Gastrocnemius medialis (tissue), 4 donors: ENCODE measurements around the gene SCAMP3. TPM values are rescaled to one million over a fixed set of nuclear protein-coding genes. Genes with fewer than 3 reads are reported as not detected.

Experiments
- ATAC-seq, 2 donors: fragments of 150-250 bp; one replicate each; pipeline ENCODE4 v1.9.1; 2016
- DNase-seq, 2 donors: peaks; one replicate each; pipeline ENCODE4 v3.0.0-alpha.2; 2019
- H3K27ac ChIP-seq, 4 donors: fragments of 200-600 bp; sonication (generic); 1 replicate in 1 of 4; 2 replicates in 3 of 4; pipeline ENCODE4 v1.5.1; 2016 to 2018; ENCODE audit warnings: mild to moderate bottlenecking in 2 of 4, moderate library complexity in 1 of 4
- H3K27me3 ChIP-seq, 3 donors: fragments of 200-600 bp; sonication (generic) in 2 of 3; 1 replicate in 1 of 3; 2 replicates in 2 of 3; pipeline versions ENCODE4 v1.5.1 to v1.6.0; 2016 to 2019; ENCODE audit warnings: mild to moderate bottlenecking in 1 of 3, moderate library complexity in 1 of 3
- H3K36me3 ChIP-seq, 2 donors: fragments of 200-600 bp; sonication (generic) in 1 of 2; one replicate each; pipeline ENCODE4 v1.5.1; 2017 to 2018
- H3K4me1 ChIP-seq, 2 donors: fragments of 200-600 bp; sonication (generic) in 1 of 2; one replicate each; pipeline ENCODE4 v1.5.1; 2016 to 2017; ENCODE audit warnings: mild to moderate bottlenecking in 2 of 2
- H3K4me3 ChIP-seq, 4 donors: fragments of 200-600 bp; sonication (generic) in 3 of 4; 1 replicate in 1 of 4; 2 replicates in 3 of 4; pipeline ENCODE4 v1.5.1; 2016 to 2019; ENCODE audit warnings: mild to moderate bottlenecking in 2 of 4
- H3K9me3 ChIP-seq, 3 donors: fragments of 200-600 bp; sonication (generic) in 2 of 3; 1 replicate in 1 of 3; 2 replicates in 2 of 3; pipeline ENCODE4 v1.5.1; 2016 to 2019
- POLR2A ChIP-seq, 2 donors: fragments of 450-650 bp; IDR thresholded peaks; one replicate each; pipeline ENCODE4 v1.6.1; 2017; ENCODE audit warnings: antibody characterized with exemption in 2 of 2, mild to moderate bottlenecking in 2 of 2, moderate library complexity in 2 of 2
- in situ Hi-C, 4 donors: fragments of 200-750 bp; cut with MboI; loops; one replicate each; pipeline versions ENCODE4 v1.15.0 to v1.8.0; 2017; ENCODE audit warnings: low sequenced_read_pairs in 4 of 4
- intact Hi-C: fragments of 100-400 bp; cut with DNase I; formaldehyde crosslinking; loops from one replicate; pipeline ENCODE4 v1.15.1; 2023; ENCODE audit warnings: low total_unique reads
- total RNA-seq, 4 donors: library from RNA; depleted of rRNA; stranded (reverse); fragments of >200 nt; gene quantifications; one replicate each; pipeline versions ENCODE4 v1.1.0 to v1.2.3, GENCODE V29; 2016
- TF ChIP-seq, protein P1 (sequence below), 5 experiments: fragments of 450-650 bp in 3 of 5; fragments of 200-600 bp in 2 of 5; sonication (generic) in 2 of 5; IDR thresholded peaks in 4 of 5; conservative IDR thresholded peaks in 1 of 5; 1 replicate in 4 of 5; 2 replicates in 1 of 5; pipeline ENCODE4 v1.5.1; 2016 to 2019; ENCODE audit warnings: antibody characterized with exemption in 5 of 5, mild to moderate bottlenecking in 3 of 5, moderate library complexity in 3 of 5

The SCAMP3 gene
- total RNA-seq, 4 donors from 2014 or later = 60.0 to 108 (median 79.3) TPM

DNA sequence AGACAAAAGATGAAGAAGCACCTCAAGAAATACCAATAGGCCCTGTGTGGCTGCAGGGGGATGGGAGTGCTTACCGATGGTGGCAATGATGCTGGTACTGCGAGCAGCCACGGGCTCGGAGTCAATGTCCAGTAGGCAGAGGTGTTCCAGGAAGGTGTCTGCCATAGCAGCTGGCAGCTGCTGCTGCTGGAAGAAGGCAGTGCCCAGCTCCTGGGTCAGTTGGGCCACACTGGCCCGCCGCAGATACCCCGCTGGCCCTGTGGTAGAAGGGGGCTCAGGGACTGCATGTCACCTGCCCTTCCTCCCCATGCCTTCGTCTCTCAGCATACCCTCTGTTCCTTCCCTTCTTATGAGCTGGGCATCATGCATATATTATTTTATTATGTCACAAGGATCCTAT is 37.9 kb upstream of the SCAMP3 start:
- in situ Hi-C loops (no loop called here), intact Hi-C loops (no loop called here)
- Histone ChIP-seq H3K36me3 (no peaks in the 10 kb centered on the region), H3K27me3 (peaks cover 4 to 17% (median 12%) of the 10 kb centered on the region in 3 donors), H3K4me3 (no peak overlapping the region), H3K4me1 (no peaks in the 10 kb centered on the region), H3K9me3 (no peaks in the 10 kb centered on the region), H3K27ac (no peak overlapping the region)
- TF ChIP-seq POLR2A (IDR thresholded peaks at IDR 0.05) = no peak
- TF ChIP-seq, protein P1, sequence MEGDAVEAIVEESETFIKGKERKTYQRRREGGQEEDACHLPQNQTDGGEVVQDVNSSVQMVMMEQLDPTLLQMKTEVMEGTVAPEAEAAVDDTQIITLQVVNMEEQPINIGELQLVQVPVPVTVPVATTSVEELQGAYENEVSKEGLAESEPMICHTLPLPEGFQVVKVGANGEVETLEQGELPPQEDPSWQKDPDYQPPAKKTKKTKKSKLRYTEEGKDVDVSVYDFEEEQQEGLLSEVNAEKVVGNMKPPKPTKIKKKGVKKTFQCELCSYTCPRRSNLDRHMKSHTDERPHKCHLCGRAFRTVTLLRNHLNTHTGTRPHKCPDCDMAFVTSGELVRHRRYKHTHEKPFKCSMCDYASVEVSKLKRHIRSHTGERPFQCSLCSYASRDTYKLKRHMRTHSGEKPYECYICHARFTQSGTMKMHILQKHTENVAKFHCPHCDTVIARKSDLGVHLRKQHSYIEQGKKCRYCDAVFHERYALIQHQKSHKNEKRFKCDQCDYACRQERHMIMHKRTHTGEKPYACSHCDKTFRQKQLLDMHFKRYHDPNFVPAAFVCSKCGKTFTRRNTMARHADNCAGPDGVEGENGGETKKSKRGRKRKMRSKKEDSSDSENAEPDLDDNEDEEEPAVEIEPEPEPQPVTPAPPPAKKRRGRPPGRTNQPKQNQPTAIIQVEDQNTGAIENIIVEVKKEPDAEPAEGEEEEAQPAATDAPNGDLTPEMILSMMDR (IDR thresholded peaks at IDR 0.05 in 4 of 5, conservative IDR thresholded peaks at IDR 0.05 in 1 of 5) = no peak
- ATAC-seq (no peak), DNase-seq (no peak)

GRCh38 chr1:155297384-155297783 is 35.2 kb upstream of the SCAMP3 start:
- Histone ChIP-seq H3K9me3 (no peaks in the 10 kb centered on the region), H3K36me3 (no peaks in the 10 kb centered on the region), H3K4me1 (no peaks in the 10 kb centered on the region), H3K27ac (no peak overlapping the region), H3K4me3 (no peak overlapping the region), H3K27me3 (peaks cover 17 to 25% (median 24%) of the 10 kb centered on the region in 3 donors)
- DNase-seq (no peak), ATAC-seq (no peak)
- in situ Hi-C loops = no loop called here
- intact Hi-C loops = no loop called here
- no peak for TF ChIP-seq POLR2A (IDR thresholded peaks at IDR 0.05)
- TF ChIP-seq, protein P1 (IDR thresholded peaks at IDR 0.05 in 4 of 5, conservative IDR thresholded peaks at IDR 0.05 in 1 of 5) = no peak

DNA sequence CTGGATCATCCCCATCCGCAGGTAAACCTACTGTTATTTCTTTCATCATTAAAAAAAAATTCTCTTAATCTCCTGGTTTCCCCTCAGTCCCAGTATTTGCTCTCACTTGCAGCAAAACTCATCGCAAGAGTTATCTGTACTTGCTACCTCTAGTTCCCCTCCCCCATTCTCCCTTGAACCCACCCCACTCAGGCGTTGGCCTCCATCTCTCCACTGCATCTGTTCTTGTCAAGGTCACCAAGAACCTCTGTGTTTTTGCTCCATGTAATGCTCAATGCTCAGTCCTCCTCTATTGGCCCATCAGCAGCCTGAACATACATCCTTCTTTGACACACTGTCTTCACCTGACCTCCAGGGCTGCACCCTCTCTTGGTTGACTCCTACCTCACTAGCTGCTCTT is 34.5 kb upstream of the SCAMP3 start:
- no peak overlapping the region for H3K4me3 ChIP-seq
- H3K36me3 ChIP-seq = no peaks in the 10 kb centered on the region
- H3K4me1 ChIP-seq = no peaks in the 10 kb centered on the region
- TF ChIP-seq, protein P1 (IDR thresholded peaks at IDR 0.05 in 4 of 5, conservative IDR thresholded peaks at IDR 0.05 in 1 of 5) = no peak
- TF ChIP-seq POLR2A (IDR thresholded peaks at IDR 0.05) = no peak
- H3K9me3 ChIP-seq = no peaks in the 10 kb centered on the region
- H3K27ac ChIP-seq = no peak overlapping the region
- in situ Hi-C loops (no loop called here), intact Hi-C loops (no loop called here)
- H3K27me3 ChIP-seq = peaks cover 17 to 25% (median 24%) of the 10 kb centered on the region in 3 donors
- ATAC-seq = no peak
- DNase-seq = no peak

- no peaks in the 10 kb centered on the region for H3K9me3 ChIP-seq
- DNase-seq = no peak
- intact Hi-C loops = no loop called here
- in situ Hi-C loops = no loop called here
- H3K36me3 ChIP-seq = no peaks in the 10 kb centered on the region
- no peak for ATAC-seq
- no peak for TF ChIP-seq POLR2A (IDR thresholded peaks at IDR 0.05)
- TF ChIP-seq, protein P1 (IDR thresholded peaks at IDR 0.05 in 4 of 5, conservative IDR thresholded peaks at IDR 0.05 in 1 of 5) = no peak
- no peak overlapping the region for H3K27ac ChIP-seq
- no peak overlapping the region for H3K4me3 ChIP-seq
- H3K27me3 ChIP-seq = peaks cover 17 to 25% (median 24%) of the 10 kb centered on the region in 3 donors
- H3K4me1 ChIP-seq = no peaks in the 10 kb centered on the region
Measured at GRCh38 chr1:155295942-155296267, 33.7 kb upstream of the SCAMP3 start.
